T-helper 2 cell treated with Interferon-gamma antibody and Interleukin-4, amounts not matched to agents 5 μg/mL and 100 μg/mL, for 36 hours (primary cell): ENCODE data around the gene ADCY5.
"Not testable (repeated sequence)": the region's sequence is repeated elsewhere in the genome, so short reads cannot be mapped to it uniquely, and the experiment has no call there.

Source experiments
- DNase-seq: peaks from one replicate; pipeline ENCODE4 v3.0.0; 2021; ENCODE audit warnings: low spot score
- H3K27ac Mint-ChIP-seq: one replicate; pipeline ENCODE4 v1.8.0; 2021; ENCODE audit warnings: mild to moderate bottlenecking, mixed read lengths
- H3K27me3 Mint-ChIP-seq: one replicate; pipeline ENCODE4 v1.8.0; 2021; ENCODE audit warnings: low read depth, mixed read lengths
- H3K36me3 Mint-ChIP-seq: one replicate; pipeline ENCODE4 v1.8.0; 2021; ENCODE audit warnings: low read depth, mixed read lengths
- H3K4me1 Mint-ChIP-seq: one replicate; pipeline ENCODE4 v1.8.0; 2021; ENCODE audit warnings: low read depth, mixed read lengths
- H3K4me3 Mint-ChIP-seq: one replicate; pipeline ENCODE4 v1.8.0; 2022; ENCODE audit warnings: mild to moderate bottlenecking, moderate library complexity, mixed read lengths
- H3K9me3 Mint-ChIP-seq: one replicate; pipeline ENCODE4 v1.8.0; 2021; ENCODE audit warnings: mixed read lengths

Gene ADCY5

GRCh38 chr3:123448536-123449101 lies at the start of gene ADCY5:
Gene ADCY5, minus strand, starts transcription at chr3:123449090. Its CDS starts 545 bp downstream, at chr3:123448545.
- Mint-ChIP-seq H3K4me1 (no peaks in the 10 kb centered on the region), H3K36me3 (peaks cover 1% of the 10 kb centered on the region), H3K27ac (no peak within 1 kb of the TSS), H3K9me3 (no peaks in the 10 kb centered on the region), H3K27me3 (peaks cover 63% of the 10 kb centered on the region), H3K4me3 (peak within 1 kb of the TSS; percentile 20)
- DNase-seq: no peak

- H3K27me3 Mint-ChIP-seq: no peaks in the 10 kb centered on the region
- H3K36me3 Mint-ChIP-seq: peaks cover 1% of the 10 kb centered on the region
- no peaks in the 10 kb centered on the region for H3K9me3 Mint-ChIP-seq
- DNase-seq: no peak
- H3K4me1 Mint-ChIP-seq: no peaks in the 10 kb centered on the region
- no peak overlapping the region for H3K4me3 Mint-ChIP-seq
- no peak overlapping the region for H3K27ac Mint-ChIP-seq
Measured at GRCh38 chr3:123493912-123494311, 45.0 kb upstream of the ADCY5 start.

- Mint-ChIP-seq H3K9me3 (no peaks in the 10 kb centered on the region), H3K36me3 (no peaks in the 10 kb centered on the region), H3K27ac (no peak overlapping the region), H3K27me3 (no peaks in the 10 kb centered on the region), H3K4me3 (no peak overlapping the region), H3K4me1 (no peaks in the 10 kb centered on the region)
- DNase-seq: no peak
Measured at GRCh38 chr3:123491966-123492587, 43.2 kb upstream of the ADCY5 start.

- Mint-ChIP-seq H3K9me3 (no peaks in the 10 kb centered on the region), H3K4me1 (no peaks in the 10 kb centered on the region), H3K27ac (no peak overlapping the region), H3K27me3 (no peaks in the 10 kb centered on the region), H3K36me3 (no peaks in the 10 kb centered on the region), H3K4me3 (no peak overlapping the region)
- DNase-seq: peak; percentile 17
Measured at GRCh38 chr3:123489400-123490004, 40.6 kb upstream of the ADCY5 start.

GRCh38 chr3:123488645-123489347 lies 39.9 kb upstream of the ADCY5 start:
- no peak overlapping the region for H3K4me3 Mint-ChIP-seq
- no peaks in the 10 kb centered on the region for H3K36me3 Mint-ChIP-seq
- no peaks in the 10 kb centered on the region for H3K9me3 Mint-ChIP-seq
- no peak overlapping the region for H3K27ac Mint-ChIP-seq
- H3K27me3 Mint-ChIP-seq: no peaks in the 10 kb centered on the region
- DNase-seq: no peak
- H3K4me1 Mint-ChIP-seq: no peaks in the 10 kb centered on the region

- not testable (repeated sequence) for H3K27ac Mint-ChIP-seq, H3K27me3 Mint-ChIP-seq
Measured at GRCh38 chr3:123487063-123487462, 38.2 kb upstream of the ADCY5 start.

GRCh38 chr3:123486460-123486859 lies 37.6 kb upstream of the ADCY5 start:
- Mint-ChIP-seq H3K4me1 (no peaks in the 10 kb centered on the region), H3K27me3 (no peaks in the 10 kb centered on the region)

More at GRCh38 chr3:123487063-123487462, 38.2 kb upstream of the ADCY5 start:
- not testable (repeated sequence) for H3K4me3 Mint-ChIP-seq, H3K9me3 Mint-ChIP-seq, DNase-seq, H3K36me3 Mint-ChIP-seq, H3K4me1 Mint-ChIP-seq

GRCh38 chr3:123485551-123485950 lies 36.7 kb upstream of the ADCY5 start:
- Mint-ChIP-seq H3K4me1 (no peaks in the 10 kb centered on the region), H3K4me3 (no peak overlapping the region), H3K27ac (no peak overlapping the region)

More at GRCh38 chr3:123486460-123486859, 37.6 kb upstream of the ADCY5 start:
- Mint-ChIP-seq H3K36me3 (no peaks in the 10 kb centered on the region), H3K27ac (no peak overlapping the region), H3K4me3 (no peak overlapping the region), H3K9me3 (no peaks in the 10 kb centered on the region)
- DNase-seq: no peak

GRCh38 chr3:123483146-123483545 lies 34.3 kb upstream of the ADCY5 start:
- no peaks in the 10 kb centered on the region for H3K36me3 Mint-ChIP-seq
- no peak for DNase-seq
- H3K27me3 Mint-ChIP-seq: peaks cover 6% of the 10 kb centered on the region
- H3K4me3 Mint-ChIP-seq: no peak overlapping the region
- H3K4me1 Mint-ChIP-seq: no peaks in the 10 kb centered on the region
- no peaks in the 10 kb centered on the region for H3K9me3 Mint-ChIP-seq
- no peak overlapping the region for H3K27ac Mint-ChIP-seq

More at GRCh38 chr3:123485551-123485950, 36.7 kb upstream of the ADCY5 start:
- Mint-ChIP-seq H3K9me3 (no peaks in the 10 kb centered on the region), H3K36me3 (no peaks in the 10 kb centered on the region), H3K27me3 (peaks cover 3% of the 10 kb centered on the region)
- DNase-seq: no peak

GRCh38 chr3:123481722-123482457 lies 33.0 kb upstream of the ADCY5 start:
- H3K4me3 Mint-ChIP-seq: no peak overlapping the region
- DNase-seq: no peak
- peaks cover 6% of the 10 kb centered on the region for H3K27me3 Mint-ChIP-seq
- no peaks in the 10 kb centered on the region for H3K4me1 Mint-ChIP-seq
- H3K9me3 Mint-ChIP-seq: no peaks in the 10 kb centered on the region
- H3K27ac Mint-ChIP-seq: no peak overlapping the region
- H3K36me3 Mint-ChIP-seq: no peaks in the 10 kb centered on the region

GRCh38 chr3:123481071-123481470 lies 32.2 kb upstream of the ADCY5 start:
- Mint-ChIP-seq H3K27ac (no peak overlapping the region), H3K9me3 (no peaks in the 10 kb centered on the region), H3K4me1 (no peaks in the 10 kb centered on the region), H3K36me3 (no peaks in the 10 kb centered on the region), H3K4me3 (no peak overlapping the region), H3K27me3 (peaks cover 6% of the 10 kb centered on the region)
- no peak for DNase-seq

GRCh38 chr3:123480428-123480827 lies 31.5 kb upstream of the ADCY5 start:
- H3K9me3 Mint-ChIP-seq: no peaks in the 10 kb centered on the region
- no peak overlapping the region for H3K27ac Mint-ChIP-seq
- no peak for DNase-seq
- H3K4me3 Mint-ChIP-seq: no peak overlapping the region
- H3K27me3 Mint-ChIP-seq: peaks cover 6% of the 10 kb centered on the region
- no peaks in the 10 kb centered on the region for H3K4me1 Mint-ChIP-seq
- H3K36me3 Mint-ChIP-seq: no peaks in the 10 kb centered on the region

- no peak for DNase-seq
- peaks cover 10% of the 10 kb centered on the region for H3K27me3 Mint-ChIP-seq
- H3K36me3 Mint-ChIP-seq: no peaks in the 10 kb centered on the region
- H3K9me3 Mint-ChIP-seq: no peaks in the 10 kb centered on the region
- H3K4me3 Mint-ChIP-seq: no peak overlapping the region
- H3K4me1 Mint-ChIP-seq: no peaks in the 10 kb centered on the region
- no peak overlapping the region for H3K27ac Mint-ChIP-seq
Measured at GRCh38 chr3:123479891-123480290, 31.0 kb upstream of the ADCY5 start.
